Caco-2 (cell line): ENCODE data around the gene GPR39. TPM values are rescaled to one million over a fixed set of nuclear protein-coding genes. Genes with fewer than 3 reads are reported as not detected.

Experiments
- BruUV-seq: library from RNA; stranded (reverse); fragments of 400-500 nt; replicated peaks from 2 replicates; lab custom pipeline; 2021; lab: Mats Ljungman, UMichigan
- CTCF ChIA-PET: fragments of 300-600 bp; sonication (Branson Sonifier 250); formaldehyde crosslinking; loops from one replicate; lab custom pipeline; 2022; ENCODE audit warnings: antibody characterized with exemption; lab: Charles Lee
- POLR2A ChIA-PET: fragments of 300-600 bp; sonication (Branson Sonifier 250); formaldehyde crosslinking; loops from one replicate; lab custom pipeline; 2022; ENCODE audit warnings: antibody characterized with exemption; lab: Charles Lee
- DNase-seq, 2 experiments: peaks; one replicate each; pipeline versions ENCODE4 v3.0.0 to v3.0.0-alpha.2; 2020 to 2022
- H3K27me3 ChIP-seq: replicated peaks from 2 replicates; pipeline ENCODE4 v1.6.0; 2011; ENCODE audit warnings: low read length; ENCODE audit not compliant: control insufficient read depth, insufficient read depth
- H3K36me3 ChIP-seq: 2 replicates; pipeline ENCODE4 v1.5.1; 2011; ENCODE audit warnings: low read length; ENCODE audit not compliant: control insufficient read depth, insufficient read depth
- H3K4me1 ChIP-seq: fragments of 250-450 bp; sonication (Bioruptor Pico); 2 replicates; pipeline ENCODE4 v1.5.1; 2020; ENCODE audit warnings: mild to moderate bottlenecking
- H3K4me3 ChIP-seq: 2 replicates; pipeline ENCODE4 v1.5.1; 2011; ENCODE audit warnings: low read depth, mild to moderate bottlenecking, control low read depth, low read length
- H3K9me3 ChIP-seq: fragments of 250-450 bp; sonication (Bioruptor Pico); 2 replicates; pipeline ENCODE4 v1.5.1; 2020; ENCODE audit warnings: mild to moderate bottlenecking, moderate library complexity
- H3K27ac Mint-ChIP-seq: one replicate; pipeline ENCODE4 v1.8.0; 2022; ENCODE audit warnings: mixed read lengths; ENCODE audit not compliant: unreplicated experiment
- H3K27me3 Mint-ChIP-seq: one replicate; pipeline ENCODE4 v1.8.0; 2022; ENCODE audit warnings: mixed read lengths; ENCODE audit not compliant: insufficient read depth, unreplicated experiment
- H3K36me3 Mint-ChIP-seq: one replicate; pipeline ENCODE4 v1.8.0; 2022; ENCODE audit warnings: mild to moderate bottlenecking, mixed read lengths; ENCODE audit not compliant: insufficient read depth, unreplicated experiment
- H3K4me1 Mint-ChIP-seq: one replicate; pipeline ENCODE4 v1.8.0; 2022; ENCODE audit warnings: low read depth, mixed read lengths; ENCODE audit not compliant: unreplicated experiment
- H3K4me3 Mint-ChIP-seq: one replicate; pipeline ENCODE4 v1.8.0; 2022; ENCODE audit warnings: mild to moderate bottlenecking, moderate library complexity, mixed read lengths; ENCODE audit not compliant: unreplicated experiment
- H3K9me3 Mint-ChIP-seq: one replicate; pipeline ENCODE4 v1.8.0; 2022; ENCODE audit warnings: mixed read lengths; ENCODE audit not compliant: unreplicated experiment
- intact Hi-C: fragments of 100-400 bp; cut with micrococcal nuclease; formaldehyde crosslinking; loops from one replicate; pipeline ENCODE4 v1.10.0; 2022; ENCODE audit not compliant: unreplicated experiment
- total RNA-seq: library from RNA; stranded (reverse); gene quantifications from 2 replicates; pipeline ENCODE4 v1.2.3, GENCODE V29; 2022
- TF ChIP-seq, protein P1 (sequence below), 2 experiments: fragments of 200-600 bp in 1 of 2; IDR thresholded peaks; 1 replicate in 1 of 2; 2 replicates in 1 of 2; pipeline versions ENCODE4 v1.5.1 to v1.8.0; 2011 to 2022; ENCODE audit warnings: antibody characterized with exemption in 1 of 2, control low read depth in 1 of 2, inconsistent platforms in 1 of 2, low read depth in 1 of 2, low read length in 1 of 2, mild to moderate bottlenecking in 1 of 2, moderate library complexity in 1 of 2; ENCODE audit not compliant: insufficient read depth in 1 of 2, severe bottlenecking in 1 of 2, unreplicated experiment in 1 of 2

The GPR39 gene
- total RNA-seq, 1 experiment from 2014 or later = 26.8 TPM

DNA sequence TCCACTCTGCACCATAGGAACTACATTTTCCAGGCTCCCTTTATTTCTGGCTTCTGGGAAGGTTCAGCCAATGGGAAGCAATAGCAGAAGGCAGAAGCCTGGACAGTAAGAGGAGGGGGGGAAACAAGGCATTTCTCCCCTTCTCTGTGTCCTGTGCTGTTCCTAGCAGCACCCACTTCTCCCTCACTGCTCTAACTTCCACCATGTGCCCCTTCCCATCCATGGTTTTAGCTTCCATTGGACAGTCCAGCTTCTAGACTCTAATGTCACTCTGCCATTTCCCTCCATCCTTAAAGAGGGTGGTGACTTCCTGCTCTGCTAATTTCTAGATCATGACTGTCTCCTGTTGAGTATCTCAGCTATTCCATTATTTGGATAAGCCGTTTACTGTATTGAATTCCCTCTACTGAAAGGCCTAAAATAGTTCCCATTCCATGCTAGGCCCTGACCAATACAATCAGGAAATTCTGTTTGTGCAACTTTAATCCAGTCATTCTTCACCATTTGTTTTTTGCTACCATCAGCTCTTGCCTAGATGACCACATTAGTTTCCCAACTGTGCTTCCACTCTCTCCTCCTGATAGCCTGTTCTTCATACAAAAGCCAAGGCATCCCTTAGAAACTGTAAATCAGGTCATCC is 274.2 kb downstream of the GPR39 start:
- Histone ChIP-seq H3K36me3 (no peaks in the 10 kb centered on the region), H3K9me3 (0 out of 2 replicates have a peak, but pooled peaks cover 3% of the 10 kb centered on the region), H3K27me3 (no peaks in the 10 kb centered on the region), H3K4me3 (no peak overlapping the region), H3K4me1 (no peaks in the 10 kb centered on the region)
- no peaks in the 10 kb centered on the region for H3K36me3 Mint-ChIP-seq
- ChIA-PET POLR2A (no interaction called here), CTCF (no interaction called here)
- H3K9me3 Mint-ChIP-seq = no peaks in the 10 kb centered on the region
- intact Hi-C loops = no loop called here
- TF ChIP-seq, protein P1, sequence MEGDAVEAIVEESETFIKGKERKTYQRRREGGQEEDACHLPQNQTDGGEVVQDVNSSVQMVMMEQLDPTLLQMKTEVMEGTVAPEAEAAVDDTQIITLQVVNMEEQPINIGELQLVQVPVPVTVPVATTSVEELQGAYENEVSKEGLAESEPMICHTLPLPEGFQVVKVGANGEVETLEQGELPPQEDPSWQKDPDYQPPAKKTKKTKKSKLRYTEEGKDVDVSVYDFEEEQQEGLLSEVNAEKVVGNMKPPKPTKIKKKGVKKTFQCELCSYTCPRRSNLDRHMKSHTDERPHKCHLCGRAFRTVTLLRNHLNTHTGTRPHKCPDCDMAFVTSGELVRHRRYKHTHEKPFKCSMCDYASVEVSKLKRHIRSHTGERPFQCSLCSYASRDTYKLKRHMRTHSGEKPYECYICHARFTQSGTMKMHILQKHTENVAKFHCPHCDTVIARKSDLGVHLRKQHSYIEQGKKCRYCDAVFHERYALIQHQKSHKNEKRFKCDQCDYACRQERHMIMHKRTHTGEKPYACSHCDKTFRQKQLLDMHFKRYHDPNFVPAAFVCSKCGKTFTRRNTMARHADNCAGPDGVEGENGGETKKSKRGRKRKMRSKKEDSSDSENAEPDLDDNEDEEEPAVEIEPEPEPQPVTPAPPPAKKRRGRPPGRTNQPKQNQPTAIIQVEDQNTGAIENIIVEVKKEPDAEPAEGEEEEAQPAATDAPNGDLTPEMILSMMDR (IDR thresholded peaks at IDR 0.05; ENCODE audit: insufficient read depth in 1 of 2, low read depth in 1 of 2, low read length in 1 of 2, severe bottlenecking in 1 of 2, unreplicated experiment in 1 of 2) = no peak
- no peak overlapping the region for H3K27ac Mint-ChIP-seq
- no peaks in the 10 kb centered on the region for H3K27me3 Mint-ChIP-seq
- no peak overlapping the region for H3K4me3 Mint-ChIP-seq
- BruUV-seq = no TSS peak
- DNase-seq = no peak
- H3K4me1 Mint-ChIP-seq = no peaks in the 10 kb centered on the region

DNA sequence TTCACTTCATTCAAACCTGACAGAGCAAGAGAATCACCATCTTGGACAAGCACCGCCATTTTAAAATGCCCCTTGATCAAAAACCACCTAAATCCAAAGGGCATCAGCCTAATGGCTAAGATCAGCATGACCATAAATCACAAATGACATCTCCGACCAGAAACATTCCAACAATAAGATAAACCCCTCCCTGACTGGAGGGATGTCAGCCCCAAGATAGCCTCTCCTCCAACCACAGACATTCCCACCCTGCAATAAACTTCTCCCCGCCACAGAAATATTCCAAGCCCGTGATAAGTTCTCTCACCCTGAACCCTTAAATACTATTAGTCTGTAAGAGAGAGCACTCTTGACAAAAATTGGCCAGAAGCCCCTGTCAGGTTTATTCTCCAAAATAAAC is 275.0 kb downstream of the GPR39 start:
- intact Hi-C loops = no loop called here
- Histone ChIP-seq H3K4me3 (no peak overlapping the region), H3K27me3 (no peaks in the 10 kb centered on the region), H3K36me3 (no peaks in the 10 kb centered on the region), H3K9me3 (0 out of 2 replicates have a peak, but pooled peaks cover 3% of the 10 kb centered on the region), H3K4me1 (no peaks in the 10 kb centered on the region)
- CTCF ChIA-PET = no interaction called here
- H3K27me3 Mint-ChIP-seq = no peaks in the 10 kb centered on the region
- H3K4me1 Mint-ChIP-seq = no peaks in the 10 kb centered on the region
- TF ChIP-seq, protein P1 (IDR thresholded peaks at IDR 0.05; ENCODE audit: insufficient read depth in 1 of 2, low read depth in 1 of 2, low read length in 1 of 2, severe bottlenecking in 1 of 2, unreplicated experiment in 1 of 2) = no peak
- H3K27ac Mint-ChIP-seq = no peak overlapping the region
- DNase-seq = no peak
- no TSS peak for BruUV-seq
- H3K4me3 Mint-ChIP-seq = no peak overlapping the region
- H3K36me3 Mint-ChIP-seq = no peaks in the 10 kb centered on the region
- POLR2A ChIA-PET = no interaction called here
- H3K9me3 Mint-ChIP-seq = no peaks in the 10 kb centered on the region

DNA sequence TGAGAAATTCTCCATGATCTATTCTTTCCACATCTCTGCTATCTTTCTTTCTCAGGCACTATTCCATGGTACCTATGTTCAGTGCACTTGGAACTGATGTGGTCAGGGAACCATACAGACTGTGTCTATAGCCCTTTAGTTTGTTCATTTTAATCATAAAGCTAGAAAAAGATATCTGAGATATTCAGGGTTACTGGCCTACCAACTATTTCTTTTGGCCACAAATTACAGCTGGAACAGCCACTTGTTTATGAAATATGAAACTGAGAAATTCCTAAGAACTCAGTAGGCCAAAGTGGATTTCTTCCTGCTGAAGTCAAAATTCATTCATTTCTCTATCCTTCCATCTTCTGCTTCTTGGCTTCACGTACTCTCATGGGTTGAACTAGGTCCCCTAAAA is 276.2 kb downstream of the GPR39 start:
- no peak overlapping the region for H3K27ac Mint-ChIP-seq
- no peaks in the 10 kb centered on the region for H3K27me3 ChIP-seq
- TF ChIP-seq, protein P1 (IDR thresholded peaks at IDR 0.05; ENCODE audit: insufficient read depth in 1 of 2, low read depth in 1 of 2, low read length in 1 of 2, severe bottlenecking in 1 of 2, unreplicated experiment in 1 of 2) = no peak
- no peaks in the 10 kb centered on the region for H3K9me3 Mint-ChIP-seq
- H3K36me3 Mint-ChIP-seq = no peaks in the 10 kb centered on the region
- H3K4me3 Mint-ChIP-seq = no peak overlapping the region
- POLR2A ChIA-PET = no interaction called here
- DNase-seq = no peak
- intact Hi-C loops = no loop called here
- H3K36me3 ChIP-seq = no peaks in the 10 kb centered on the region
- no peak overlapping the region for H3K4me3 ChIP-seq
- H3K27me3 Mint-ChIP-seq = no peaks in the 10 kb centered on the region
- CTCF ChIA-PET = no interaction called here
- no peaks in the 10 kb centered on the region for H3K4me1 ChIP-seq
- no TSS peak for BruUV-seq
- H3K4me1 Mint-ChIP-seq = no peaks in the 10 kb centered on the region
- H3K9me3 ChIP-seq = 0 out of 2 replicates have a peak, but pooled peaks cover 3% of the 10 kb centered on the region
